NCI-H774 (cell line): ENCODE data around the gene KRTAP10-6.
"Not testable (repeated sequence)": the region's sequence is repeated elsewhere in the genome, so short reads cannot be mapped to it uniquely, and the experiment has no call there.

ENCODE experiments used
- DNase-seq: peaks from one replicate; lab custom pipeline; 2025; lab: John Stamatoyannopoulos, UW

Gene KRTAP10-6

GRCh38 chr21:44592446-44593311 lies at the start of gene KRTAP10-6:
KRTAP10-6 (minus strand) TSS chr21:44592505; CDS start chr21:44592484, 21 bp downstream.
- DNase-seq: no peak

DNA sequence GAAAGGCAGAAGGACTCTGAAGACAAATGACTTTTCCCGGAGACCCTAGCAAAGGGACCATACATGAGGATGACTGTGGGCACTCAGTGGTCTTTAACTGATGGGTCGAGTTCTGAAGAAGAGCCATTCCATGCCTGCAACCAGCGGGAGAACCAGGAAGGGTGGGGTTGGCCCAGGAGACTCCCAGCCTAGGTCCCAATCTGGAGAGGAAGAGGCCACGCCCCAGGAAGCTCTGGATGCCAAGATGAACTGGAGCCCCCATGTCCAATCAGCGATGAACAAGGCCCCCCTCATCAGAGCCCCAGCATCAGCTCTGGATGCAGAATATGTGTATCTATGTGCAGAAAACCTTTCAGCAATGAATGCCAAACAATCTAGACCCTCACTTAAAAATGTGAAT lies 48.5 kb upstream of the KRTAP10-6 start:
- no peak for DNase-seq

GRCh38 chr21:44639331-44639655 lies 47.0 kb upstream of the KRTAP10-6 start:
- no peak for DNase-seq

DNA sequence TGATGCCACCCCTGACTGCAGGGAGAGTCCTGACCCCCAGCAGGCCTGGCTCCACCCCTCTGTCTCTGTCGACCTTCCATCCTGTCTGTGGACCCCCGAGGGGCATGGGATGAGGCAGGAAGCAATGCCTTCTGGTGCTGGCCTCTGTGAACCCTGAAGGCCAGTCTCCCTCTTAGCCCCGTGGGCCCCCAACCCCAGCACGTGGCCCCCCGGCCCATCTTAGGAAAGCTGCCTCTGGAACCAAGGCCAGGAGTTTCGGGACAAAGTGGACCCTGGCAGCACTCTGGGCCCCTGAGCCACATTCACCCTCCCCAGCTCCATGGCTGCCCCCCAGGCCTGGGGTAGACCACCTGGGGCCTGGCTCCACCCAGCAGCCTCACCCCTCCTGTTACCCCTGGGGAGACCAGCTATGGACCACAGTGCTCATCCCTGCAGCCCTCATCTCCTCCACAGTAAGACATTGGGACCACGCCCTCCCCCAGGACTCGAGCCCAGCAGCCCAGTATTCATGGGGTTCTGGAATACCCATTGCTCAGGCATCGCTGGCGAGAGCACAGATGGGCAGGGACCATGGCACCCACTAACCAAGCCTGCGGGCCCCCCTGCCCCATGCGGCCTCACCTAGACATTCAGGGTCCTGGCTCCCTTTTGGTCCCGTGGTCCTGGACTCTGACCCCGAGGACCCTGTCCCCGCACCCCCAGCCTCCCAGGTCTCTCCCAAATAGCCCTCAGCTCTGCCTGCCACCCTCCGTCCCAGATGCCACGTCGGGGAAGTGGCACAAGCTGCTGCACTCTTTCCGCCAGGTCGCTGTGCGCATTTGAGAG lies 46.4 kb upstream of the KRTAP10-6 start:
- DNase-seq: not testable (repeated sequence)

- not testable (repeated sequence) for DNase-seq
Measured at GRCh38 chr21:44637851-44638348, 45.6 kb upstream of the KRTAP10-6 start.

- DNase-seq: no peak
Measured at GRCh38 chr21:44637018-44637850, 44.9 kb upstream of the KRTAP10-6 start, which contains the start of gene KRTAP10-10. KRTAP10-10 (plus strand) TSS chr21:44637356; CDS start chr21:44637418, 62 bp downstream.

GRCh38 chr21:44636209-44637017 lies 44.1 kb upstream of the KRTAP10-6 start:
- DNase-seq: no peak

DNA sequence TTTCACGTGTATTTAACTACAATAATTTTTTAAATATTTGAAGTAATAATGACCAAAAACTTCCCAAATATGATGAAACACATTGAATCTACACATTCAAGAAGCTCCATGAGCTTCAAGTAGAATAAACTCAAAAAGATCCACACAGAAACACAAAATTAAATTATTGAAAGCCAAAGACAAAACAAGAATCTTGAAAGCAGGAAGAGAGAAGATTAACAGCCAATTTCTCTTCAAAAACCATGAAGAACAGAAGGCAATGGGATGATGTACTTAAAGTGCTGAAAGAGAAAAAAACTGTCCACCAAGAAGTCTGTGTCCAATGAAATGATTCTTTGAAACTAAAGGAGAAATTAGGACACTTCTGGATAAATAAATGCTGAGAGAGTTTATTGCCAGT lies 39.8 kb upstream of the KRTAP10-6 start:
- no peak for DNase-seq

GRCh38 chr21:44630440-44630839 lies 38.1 kb upstream of the KRTAP10-6 start:
- no peak for DNase-seq

DNA sequence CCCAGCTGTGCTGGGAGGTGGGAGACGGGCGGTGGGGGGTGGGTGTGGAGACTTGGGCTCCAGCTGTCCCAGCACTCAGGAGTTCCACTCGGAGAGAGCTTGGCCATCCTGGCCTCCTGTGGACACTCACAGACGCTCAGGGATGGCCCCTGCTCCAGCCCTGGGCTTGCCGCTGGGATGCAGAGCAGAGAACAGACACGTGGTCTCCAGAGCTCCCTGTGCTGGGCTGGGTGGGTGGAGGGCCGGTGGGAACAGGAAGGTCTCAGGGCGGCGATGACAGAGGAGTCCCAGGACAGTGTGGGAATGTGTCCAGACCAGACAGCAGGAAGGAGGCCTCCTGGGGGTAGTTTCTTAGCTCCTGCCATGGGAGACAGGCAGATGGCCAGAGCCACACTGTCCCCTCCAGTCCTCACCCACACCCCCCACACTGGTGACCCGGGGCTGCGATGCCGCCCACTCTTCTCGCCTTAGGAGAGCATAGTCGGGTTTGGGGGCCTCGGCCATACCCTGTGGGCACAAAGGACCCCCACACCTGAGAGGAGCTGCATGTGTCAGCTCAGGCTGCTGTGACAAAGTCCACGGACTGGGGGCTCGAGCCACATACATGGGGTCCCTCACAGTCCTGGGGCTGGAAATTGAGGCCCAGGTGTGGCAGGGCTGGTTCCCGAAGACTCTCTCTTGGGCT lies 36.5 kb upstream of the KRTAP10-6 start:
- no peak for DNase-seq

DNA sequence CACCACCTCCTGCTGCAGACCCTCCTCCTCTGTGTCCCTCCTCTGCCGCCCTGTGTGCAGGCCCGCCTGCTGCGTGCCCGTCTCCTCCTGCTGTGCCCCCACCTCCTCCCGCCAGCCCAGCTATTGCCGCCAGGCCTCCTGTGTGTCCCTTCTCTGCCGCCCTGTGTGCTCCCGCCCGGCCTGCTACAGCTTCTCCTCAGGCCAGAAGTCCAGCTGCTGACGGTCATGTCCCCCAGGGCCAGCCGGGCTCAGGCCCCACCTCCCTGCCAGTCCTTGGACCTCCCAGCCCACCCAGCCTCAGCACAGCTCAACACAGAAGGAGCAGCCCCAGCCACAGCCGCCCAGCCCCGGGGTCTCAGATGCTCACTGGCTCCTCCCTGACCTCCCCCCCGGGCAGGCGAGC lies 35.5 kb upstream of the KRTAP10-6 start:
- DNase-seq: not testable (repeated sequence)

DNA sequence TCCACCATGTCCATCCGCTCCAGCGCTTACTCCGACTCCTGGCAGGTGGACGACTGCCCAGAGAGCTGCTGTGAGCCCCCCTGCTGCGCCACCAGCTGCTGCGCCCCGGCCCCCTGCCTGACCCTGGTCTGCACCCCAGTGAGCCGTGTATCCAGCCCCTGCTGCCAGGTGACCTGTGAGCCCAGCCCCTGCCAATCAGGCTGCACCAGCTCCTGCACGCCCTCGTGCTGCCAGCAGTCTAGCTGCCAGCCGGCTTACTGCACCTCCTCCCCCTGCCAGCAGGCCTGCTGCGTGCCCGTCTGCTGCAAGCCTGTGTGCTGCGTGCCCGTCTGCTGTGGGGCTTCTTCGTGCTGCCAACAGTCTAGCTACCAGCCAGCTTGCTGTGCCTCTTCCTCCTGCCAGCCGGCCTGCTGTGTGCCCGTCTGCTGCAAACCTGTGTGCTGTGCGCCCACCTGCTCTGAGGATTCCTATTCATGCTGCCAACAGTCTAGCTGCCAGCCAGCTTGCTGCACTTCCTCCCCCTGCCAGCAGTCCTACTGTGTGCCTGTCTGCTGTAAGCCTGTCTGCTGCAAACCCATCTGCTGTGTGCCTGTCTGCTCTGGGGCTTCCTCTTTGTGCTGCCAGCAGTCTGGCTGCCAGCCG lies 35.0 kb upstream of the KRTAP10-6 start:
- DNase-seq: not testable (repeated sequence)

DNA sequence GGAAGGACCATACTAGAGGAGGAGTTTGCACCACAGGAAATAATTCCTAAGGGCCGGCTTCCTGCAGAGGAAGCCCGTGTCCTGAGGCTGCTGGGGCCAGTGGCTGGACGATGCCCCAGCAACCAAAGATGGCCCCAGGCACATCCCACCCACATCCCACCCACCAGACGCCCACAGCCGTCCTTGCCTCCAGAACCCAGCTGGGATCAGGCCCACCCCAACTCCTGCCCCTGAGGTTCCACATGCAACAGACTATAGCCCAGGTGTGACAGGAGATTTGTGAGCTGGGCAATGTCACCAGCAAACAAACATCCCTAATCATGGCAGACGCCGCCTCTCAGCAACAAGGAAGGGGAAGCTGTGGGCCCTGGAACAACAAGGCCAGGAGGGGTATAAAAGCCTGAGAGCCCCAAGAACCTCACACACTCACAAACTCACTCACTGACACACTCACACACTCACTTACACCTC lies 34.4 kb upstream of the KRTAP10-6 start, which contains the start of gene KRTAP10-9:
TSS of gene KRTAP10-9 (plus strand) at position 421 of the 471 bp plus-strand sequence. CDS start 79 bp downstream, outside the sequence.
- DNase-seq: no peak

DNA sequence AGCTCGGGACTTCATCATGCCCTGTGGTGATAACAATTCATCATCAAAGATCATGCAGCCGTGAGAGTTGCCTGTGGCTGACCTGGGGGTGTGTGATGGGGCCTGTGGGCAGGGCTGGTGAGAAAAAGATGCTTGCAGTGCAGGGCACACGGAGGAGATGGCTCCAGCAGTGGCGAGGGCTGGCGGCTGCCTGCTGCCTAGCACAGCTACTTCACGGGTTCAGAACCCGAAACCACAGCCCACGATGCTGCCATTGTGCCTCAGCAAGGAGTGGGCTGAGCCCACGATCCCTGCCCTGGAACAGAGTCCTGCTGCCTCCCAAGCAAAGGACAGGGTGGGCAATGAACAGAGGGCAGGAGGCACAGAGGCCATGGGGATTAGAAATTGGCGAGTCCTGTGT lies 34.0 kb upstream of the KRTAP10-6 start:
- DNase-seq: no peak

GRCh38 chr21:44625756-44626155 lies 33.5 kb upstream of the KRTAP10-6 start:
- DNase-seq: no peak

DNA sequence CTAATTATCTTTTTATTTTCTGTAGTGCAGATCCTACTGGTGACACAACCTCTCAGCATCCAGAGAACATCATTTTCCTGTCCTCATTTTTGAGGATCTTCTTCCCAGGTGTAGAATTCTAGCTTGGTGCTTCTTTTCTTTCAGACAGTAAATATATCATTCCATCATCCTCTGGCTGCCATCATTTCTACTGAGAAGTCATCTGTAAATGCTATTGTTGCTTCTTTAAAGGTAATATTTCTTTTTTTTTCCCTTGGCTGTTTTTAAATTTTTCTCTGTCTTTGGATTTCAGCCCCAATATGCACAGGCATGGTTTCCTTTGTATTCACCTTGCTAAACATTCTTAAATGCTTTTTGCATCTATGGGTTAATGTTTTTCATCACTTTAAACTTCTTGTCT lies 31.3 kb upstream of the KRTAP10-6 start:
- no peak for DNase-seq

DNA sequence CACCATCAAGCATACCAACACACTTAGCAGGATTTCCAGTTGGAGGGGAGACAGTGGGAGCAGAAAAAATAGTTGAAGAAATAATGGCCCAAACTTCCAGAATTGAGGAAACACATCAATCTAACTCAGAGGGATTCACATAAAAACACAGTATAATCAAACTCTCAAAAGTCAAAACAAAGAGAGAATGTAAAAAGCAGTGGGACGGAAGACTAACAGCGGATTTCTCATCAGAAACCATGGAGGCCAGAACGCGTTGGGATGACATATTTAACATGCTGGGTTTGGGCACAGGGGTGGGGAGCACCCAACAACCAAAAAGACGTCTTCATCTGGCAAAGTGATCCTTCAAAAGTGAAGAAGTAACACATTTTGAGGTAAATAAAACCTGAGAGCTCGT lies 27.6 kb upstream of the KRTAP10-6 start:
- no peak for DNase-seq

DNA sequence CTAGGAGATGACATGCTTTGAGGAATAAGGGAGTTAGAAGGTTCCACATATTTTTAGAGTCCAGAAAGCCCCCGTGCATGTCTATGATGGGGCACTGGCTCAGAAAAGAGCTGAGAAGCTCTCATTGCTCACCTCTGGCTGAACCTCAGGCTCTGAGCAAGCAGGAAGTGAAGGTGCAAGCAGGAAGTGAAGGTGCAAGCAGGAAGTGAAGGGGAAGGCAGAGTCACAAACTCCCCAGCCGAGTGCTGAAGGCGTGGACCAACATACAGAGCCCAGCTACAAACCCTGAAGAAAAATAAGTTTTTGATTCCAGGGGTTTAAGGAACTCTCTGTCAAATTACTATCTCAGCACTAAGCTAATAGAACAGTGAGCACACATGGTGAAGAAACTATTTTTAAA lies 26.6 kb upstream of the KRTAP10-6 start:
- DNase-seq: no peak

- DNase-seq: no peak
Measured at GRCh38 chr21:44618504-44618903, 26.2 kb upstream of the KRTAP10-6 start.

GRCh38 chr21:44617071-44617501 lies 24.8 kb upstream of the KRTAP10-6 start:
- DNase-seq: no peak
